Transverse colon (tissue), 4 donors: ENCODE data around the gene SOBP. TPM values are rescaled to one million over a fixed set of nuclear protein-coding genes. Genes with fewer than 3 reads are reported as not detected.

Experiments used
- DNase-seq: peaks from one replicate; pipeline ENCODE4 v3.0.0-alpha.2; 2019
- H3K27ac ChIP-seq, 4 donors: fragments of 200-600 bp; sonication (generic); 2 replicates each; pipeline ENCODE4 v1.5.1; 2016 to 2018; ENCODE audit warnings: inconsistent platforms in 4 of 4
- H3K27me3 ChIP-seq: fragments of 200-600 bp; sonication (generic); 2 replicates; pipeline ENCODE4 v1.5.1; 2017; ENCODE audit warnings: inconsistent platforms
- H3K36me3 ChIP-seq, 4 donors: fragments of 200-600 bp; sonication (generic); 2 replicates each; pipeline ENCODE4 v1.5.1; 2017 to 2019; ENCODE audit warnings: inconsistent platforms in 4 of 4
- H3K4me1 ChIP-seq, 4 donors: fragments of 200-600 bp; sonication (generic); 2 replicates each; pipeline ENCODE4 v1.5.1; 2017 to 2020; ENCODE audit warnings: inconsistent platforms in 4 of 4
- H3K4me3 ChIP-seq, 4 donors: fragments of 200-600 bp; sonication (generic); 1 replicate in 1 of 4; 2 replicates in 3 of 4; pipeline versions ENCODE4 v1.5.1 to v1.6.1; 2017 to 2019; ENCODE audit warnings: inconsistent platforms in 4 of 4
- H3K9me3 ChIP-seq, 2 donors: fragments of 200-600 bp; sonication (generic); 2 replicates each; pipeline ENCODE4 v1.5.1; 2017 to 2019; ENCODE audit warnings: inconsistent platforms in 2 of 2
- EP300 ChIP-seq: sonication (generic); formaldehyde crosslinking; IDR thresholded peaks from one replicate; pipeline ENCODE4 v1.6.1; 2017; ENCODE audit warnings: antibody characterized with exemption, low read depth
- POLR2A ChIP-seq: fragments of 450-650 bp; IDR thresholded peaks from one replicate; pipeline ENCODE4 v1.6.1; 2016; ENCODE audit warnings: antibody characterized with exemption, mild to moderate bottlenecking, moderate library complexity
- POLR2AphosphoS5 ChIP-seq, 3 donors: sonication (generic); formaldehyde crosslinking; IDR thresholded peaks; one replicate each; pipeline ENCODE4 v1.6.1; 2016; ENCODE audit warnings: antibody characterized with exemption in 3 of 3
- WGBS, 2 donors: methylation state at CpG; one replicate each; pipeline ENCODE4 v1.1.5; 2018; ENCODE audit warnings: low coverage in 1 of 2; 5-methylcytosine and 5-hydroxymethylcytosine counted together
- in situ Hi-C, 4 donors: fragments of 200-750 bp; cut with MboI; loops; one replicate each; pipeline versions ENCODE4 v1.15.0 to v1.15.1; 2017; ENCODE audit warnings: low sequenced_read_pairs in 3 of 4, low pct_ligation_motif_present in 1 of 4, low pct_unique_long_range_greater_than_20kb in 1 of 4
- intact Hi-C: fragments of 100-400 bp; cut with DNase I; formaldehyde crosslinking; loops from one replicate; pipeline ENCODE4 v1.15.1; 2023; ENCODE audit warnings: low total_unique reads
- total RNA-seq, 4 donors: library from RNA; depleted of rRNA; stranded (reverse); fragments of >200 nt; gene quantifications; one replicate each; pipeline ENCODE4 v1.1.0, GENCODE V29; 2016
- TF ChIP-seq, protein P1 (sequence below), 5 experiments: fragments of 200-600 bp in 3 of 5; fragments of 450-650 bp in 2 of 5; sonication (generic) in 3 of 5; IDR thresholded peaks; 1 replicate in 2 of 5; 2 replicates in 3 of 5; pipeline ENCODE4 v1.5.1; 2016 to 2017; ENCODE audit warnings: antibody characterized with exemption in 5 of 5, inconsistent platforms in 3 of 5, mild to moderate bottlenecking in 2 of 5, moderate library complexity in 1 of 5

The SOBP gene
- total RNA-seq, 4 donors from 2014 or later, result 2.6 to 15.9 (median 4.6) TPM

DNA sequence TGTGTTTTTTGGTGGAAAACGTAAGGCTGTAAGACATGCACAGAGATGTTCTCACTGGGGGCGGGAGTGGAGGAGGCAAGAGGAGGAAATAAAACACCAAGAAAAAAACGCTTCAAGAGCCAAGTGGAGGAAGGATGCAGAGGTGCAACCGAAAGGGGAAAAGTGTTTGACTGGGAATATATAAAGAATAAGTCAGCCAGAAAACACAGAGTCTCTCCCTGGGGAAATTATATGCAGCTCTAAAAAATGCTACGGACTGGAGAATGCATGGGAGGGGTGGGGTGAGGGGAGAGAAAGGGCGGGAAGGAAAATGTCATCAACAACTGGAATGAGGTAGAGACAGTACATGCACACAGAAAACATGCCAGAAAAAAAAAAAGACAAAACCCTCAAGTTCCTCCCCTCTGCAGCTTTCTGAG is 200.7 kb downstream of the SOBP start:
- Histone ChIP-seq H3K4me3 (no peak overlapping the region), H3K9me3 (no peaks in the 10 kb centered on the region), H3K27me3 (no peaks in the 10 kb centered on the region), H3K36me3 (no peaks in the 10 kb centered on the region), H3K27ac (no peak overlapping the region), H3K4me1 (no peaks in the 10 kb centered on the region)
- intact Hi-C loops, result no loop called here
- 56 to 67% methylated on average over 6 of the region's 6 CpGs for WGBS, 2 donors
- in situ Hi-C loops, result loop anchor here in 3 of 4 donors (25.0 kb wide), 2 partner anchors 147 to 347 kb away; no protein-coding TSS in a partner anchor
- TF ChIP-seq, protein P1, sequence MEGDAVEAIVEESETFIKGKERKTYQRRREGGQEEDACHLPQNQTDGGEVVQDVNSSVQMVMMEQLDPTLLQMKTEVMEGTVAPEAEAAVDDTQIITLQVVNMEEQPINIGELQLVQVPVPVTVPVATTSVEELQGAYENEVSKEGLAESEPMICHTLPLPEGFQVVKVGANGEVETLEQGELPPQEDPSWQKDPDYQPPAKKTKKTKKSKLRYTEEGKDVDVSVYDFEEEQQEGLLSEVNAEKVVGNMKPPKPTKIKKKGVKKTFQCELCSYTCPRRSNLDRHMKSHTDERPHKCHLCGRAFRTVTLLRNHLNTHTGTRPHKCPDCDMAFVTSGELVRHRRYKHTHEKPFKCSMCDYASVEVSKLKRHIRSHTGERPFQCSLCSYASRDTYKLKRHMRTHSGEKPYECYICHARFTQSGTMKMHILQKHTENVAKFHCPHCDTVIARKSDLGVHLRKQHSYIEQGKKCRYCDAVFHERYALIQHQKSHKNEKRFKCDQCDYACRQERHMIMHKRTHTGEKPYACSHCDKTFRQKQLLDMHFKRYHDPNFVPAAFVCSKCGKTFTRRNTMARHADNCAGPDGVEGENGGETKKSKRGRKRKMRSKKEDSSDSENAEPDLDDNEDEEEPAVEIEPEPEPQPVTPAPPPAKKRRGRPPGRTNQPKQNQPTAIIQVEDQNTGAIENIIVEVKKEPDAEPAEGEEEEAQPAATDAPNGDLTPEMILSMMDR (IDR thresholded peaks at IDR 0.05), result no peak
- no peak for TF ChIP-seq POLR2AphosphoS5 (IDR thresholded peaks at IDR 0.05)
- TF ChIP-seq EP300, result no peak
- no peak for TF ChIP-seq POLR2A
- no peak for DNase-seq

DNA sequence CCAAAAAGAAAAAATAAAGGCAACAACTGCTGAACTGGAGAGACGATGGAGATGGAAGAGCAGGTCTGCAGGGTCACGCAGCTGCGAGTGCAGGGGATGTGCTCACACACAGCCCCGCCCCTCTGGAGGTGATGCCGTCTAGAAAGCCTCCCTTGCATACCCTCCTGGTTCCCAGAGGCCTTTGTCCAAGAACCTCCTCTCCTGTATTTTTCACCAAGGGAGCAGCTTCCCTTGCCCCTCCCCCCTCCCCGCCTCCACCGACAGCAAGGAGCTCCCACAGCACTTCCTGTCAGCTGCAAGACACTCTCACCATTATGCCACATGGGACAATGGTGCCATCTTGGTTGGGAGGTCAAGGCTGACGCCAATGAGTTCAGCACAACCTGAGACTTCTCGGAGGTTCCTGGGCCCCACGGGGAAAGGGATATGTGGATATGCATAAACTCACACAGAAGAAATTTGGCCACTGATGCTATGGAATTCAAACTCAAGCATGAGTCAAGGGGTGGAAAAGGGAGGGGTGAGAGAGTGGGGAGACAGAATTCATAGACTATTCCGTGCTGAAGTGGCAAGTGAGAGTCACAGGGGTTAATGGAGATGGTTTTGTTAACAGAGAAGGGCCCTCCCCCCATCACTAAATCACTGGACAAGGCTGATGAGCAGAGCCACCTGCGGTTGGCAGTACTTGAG is 201.3 kb downstream of the SOBP start:
- no peaks in the 10 kb centered on the region for H3K4me1 ChIP-seq
- 40 to 65% methylated on average over 5 to 12 of the region's 12 CpGs for WGBS, 2 donors

GRCh38 chr6:107692351-107692750 is 202.4 kb downstream of the SOBP start:
- in situ Hi-C loops, result loop anchor here in 3 of 4 donors (25.0 kb wide), 2 partner anchors 145 to 345 kb away; no protein-coding TSS in a partner anchor
- Histone ChIP-seq H3K4me1 (no peaks in the 10 kb centered on the region), H3K27me3 (no peaks in the 10 kb centered on the region), H3K4me3 (no peak overlapping the region), H3K27ac (no peak overlapping the region), H3K36me3 (no peaks in the 10 kb centered on the region), H3K9me3 (no peaks in the 10 kb centered on the region)
- no peak for DNase-seq
- WGBS, 2 donors, result 84 to 95% methylated on average over 3 of the region's 3 CpGs
- intact Hi-C loops, result no loop called here
- TF ChIP-seq, protein P1 (IDR thresholded peaks at IDR 0.05), result no peak
- no peak for TF ChIP-seq POLR2AphosphoS5 (IDR thresholded peaks at IDR 0.05)
- TF ChIP-seq EP300, result no peak
- TF ChIP-seq POLR2A, result no peak

More for the DNA sequence above, 201.3 kb downstream of the SOBP start:
- Histone ChIP-seq H3K9me3 (no peaks in the 10 kb centered on the region), H3K4me3 (no peak overlapping the region), H3K27me3 (no peaks in the 10 kb centered on the region), H3K27ac (no peak overlapping the region), H3K36me3 (no peaks in the 10 kb centered on the region)
- TF ChIP-seq POLR2AphosphoS5 (IDR thresholded peaks at IDR 0.05) (no peak), POLR2A (no peak), EP300 (no peak)
- TF ChIP-seq, protein P1 (IDR thresholded peaks at IDR 0.05), result no peak
- no peak for DNase-seq
- intact Hi-C loops, result no loop called here
- in situ Hi-C loops, result loop anchor here in 3 of 4 donors (25.0 kb wide), 2 partner anchors 146 to 346 kb away; no protein-coding TSS in a partner anchor

DNA sequence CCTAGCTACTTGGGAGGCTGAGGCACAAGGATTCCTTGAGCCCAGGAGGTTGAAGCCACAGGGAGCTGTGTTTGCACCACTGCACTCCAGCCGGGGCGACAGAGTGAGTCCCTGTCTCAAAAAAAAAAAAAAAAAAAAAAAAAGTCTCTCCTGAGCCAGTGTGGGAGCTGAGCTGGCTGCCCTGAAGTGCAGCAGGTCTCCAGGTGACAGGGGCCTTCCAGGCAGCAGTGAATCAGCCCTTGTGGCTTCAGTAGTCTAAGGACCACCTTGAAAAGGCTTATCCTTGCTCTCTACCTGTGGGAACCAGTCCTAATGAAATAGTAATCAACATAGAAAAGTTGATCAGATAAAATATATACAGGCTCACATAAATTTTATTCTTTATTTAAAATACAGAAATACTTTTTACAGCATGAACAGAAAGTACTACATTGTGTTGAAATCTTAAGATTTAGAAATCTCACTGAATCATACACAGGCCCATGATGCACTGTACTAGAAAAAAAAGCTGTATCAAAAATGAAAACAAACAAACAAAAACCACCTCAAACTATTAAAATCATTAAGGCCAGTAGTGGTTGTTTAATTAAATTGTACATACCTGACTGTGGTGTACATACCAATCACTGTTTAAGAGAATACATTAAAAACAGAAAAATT is 205.3 kb downstream of the SOBP start:
- TF ChIP-seq POLR2A (no peak), POLR2AphosphoS5 (IDR thresholded peaks at IDR 0.05) (no peak), EP300 (no peak)
- TF ChIP-seq, protein P1 (IDR thresholded peaks at IDR 0.05), result no peak
- Histone ChIP-seq H3K27ac (no peak overlapping the region), H3K4me1 (no peaks in the 10 kb centered on the region), H3K27me3 (no peaks in the 10 kb centered on the region), H3K36me3 (no peaks in the 10 kb centered on the region), H3K4me3 (no peak overlapping the region), H3K9me3 (no peaks in the 10 kb centered on the region)
- in situ Hi-C loops (loop anchor here in 3 of 4 donors (25.0 kb wide), 2 partner anchors 142 to 342 kb away; no protein-coding TSS in a partner anchor), intact Hi-C loops (no loop called here)
- DNase-seq, result no peak
- 97 to 100% methylated on average over 2 of the region's 2 CpGs for WGBS, 2 donors
